Measurements from ENCODE around the gene MMP1. TPM values are rescaled to one million over a fixed set of nuclear protein-coding genes. Genes with fewer than 3 reads are reported as not detected.

The MMP1 gene
- total RNA-seq, 4 donors from 2014 or later, result 0.19 to 0.22 TPM; not detected in 2

- no peak for DNase-seq
- TF ChIP-seq POLR2A (IDR thresholded peaks at IDR 0.05), result no peak
- TF ChIP-seq CTCF (IDR thresholded peaks at IDR 0.05), result no peak
- no peaks in the 10 kb centered on the region for H3K36me3 ChIP-seq
- no peaks in the 10 kb centered on the region for H3K4me1 ChIP-seq
- H3K27me3 ChIP-seq, result peaks cover 0 to 11% (median 0%) of the 10 kb centered on the region in 4 donors
- WGBS, 2 donors, result 80 to 84% methylated on average over 2 of the region's 2 CpGs
- intact Hi-C loops (cut with DNase I), result loop anchor here (10.0 kb wide), 1 partner anchor 125 kb away; no protein-coding TSS in a partner anchor
- H3K27ac ChIP-seq, result no peak overlapping the region
- no peaks in the 10 kb centered on the region for H3K9me3 ChIP-seq
- no peak overlapping the region for H3K4me3 ChIP-seq
Observed at GRCh38 chr11:102809971-102810370, 12.0 kb upstream of the MMP1 start.

DNA sequence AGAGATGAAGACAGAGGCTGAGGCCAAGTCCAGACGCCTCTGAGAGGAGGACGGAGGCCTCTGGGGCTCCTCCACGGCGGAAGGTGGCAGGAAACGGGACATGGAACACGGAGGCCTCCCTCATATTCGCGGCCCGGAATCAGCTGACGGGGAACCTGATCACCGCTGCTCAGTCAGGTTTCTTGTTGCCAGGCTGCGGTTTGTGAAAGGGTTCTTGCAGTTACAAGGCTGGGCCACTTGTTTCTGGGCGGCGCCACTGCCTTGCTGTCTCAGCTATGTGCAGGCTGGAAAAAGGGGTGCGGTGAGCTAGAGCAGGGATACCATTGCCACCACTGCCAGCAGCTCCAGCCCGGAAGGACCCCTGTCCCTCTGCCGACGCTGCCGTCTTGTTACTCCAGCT lies 10.0 kb upstream of the MMP1 start:
- 73 to 84% methylated on average over 10 of the region's 19 CpGs for WGBS, 2 donors
- Histone ChIP-seq H3K9me3 (no peaks in the 10 kb centered on the region), H3K36me3 (no peaks in the 10 kb centered on the region), H3K4me1 (no peaks in the 10 kb centered on the region), H3K27ac (no peak overlapping the region), H3K4me3 (no peak overlapping the region), H3K27me3 (peaks cover 0 to 13% (median 0%) of the 10 kb centered on the region in 4 donors)
- TF ChIP-seq POLR2A (IDR thresholded peaks at IDR 0.05), result no peak
- peak in 2 of 6 experiments; percentile 17 to 43 for TF ChIP-seq CTCF (IDR thresholded peaks at IDR 0.05)
- no peak for DNase-seq
- intact Hi-C loops (cut with DNase I), result no loop called here

GRCh38 chr11:102806296-102806695 lies 8.3 kb upstream of the MMP1 start:
- no peak for DNase-seq
- no peaks in the 10 kb centered on the region for H3K9me3 ChIP-seq
- no peak overlapping the region for H3K4me3 ChIP-seq
- no peak for TF ChIP-seq CTCF (IDR thresholded peaks at IDR 0.05)
- TF ChIP-seq POLR2A (IDR thresholded peaks at IDR 0.05), result no peak
- H3K27ac ChIP-seq, result no peak overlapping the region
- intact Hi-C loops (cut with DNase I), result no loop called here
- no peaks in the 10 kb centered on the region for H3K4me1 ChIP-seq
- H3K36me3 ChIP-seq, result no peaks in the 10 kb centered on the region
- WGBS, 2 donors, result 81% methylated on average over 3 of the region's 3 CpGs
- peaks cover 0 to 13% (median 0%) of the 10 kb centered on the region in 4 donors for H3K27me3 ChIP-seq

DNA sequence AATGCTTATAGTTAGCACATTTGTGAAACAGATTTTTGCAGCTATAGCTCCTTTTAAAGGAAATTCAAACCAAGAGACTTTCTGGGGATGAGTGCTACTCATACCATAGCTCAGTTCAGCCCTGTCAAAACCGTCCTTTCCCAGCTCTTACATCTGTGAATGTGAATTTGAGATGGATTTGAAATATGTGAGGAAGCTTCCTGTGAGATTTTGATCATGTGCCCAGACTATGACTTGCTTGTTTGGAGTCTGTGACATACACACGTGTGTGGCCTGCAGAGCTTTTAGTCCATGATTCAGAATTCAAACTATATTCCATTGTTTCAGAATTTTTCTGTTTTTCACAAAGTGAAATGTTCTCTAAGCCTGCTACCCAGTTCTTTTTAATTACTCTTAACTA lies 4.4 kb upstream of the MMP1 start:
- no peaks in the 10 kb centered on the region for H3K36me3 ChIP-seq
- peaks cover 0 to 3% (median 0%) of the 10 kb centered on the region in 4 donors for H3K27me3 ChIP-seq
- WGBS, 2 donors, result 8 to 12% methylated on average over 2 of the region's 2 CpGs
- H3K4me3 ChIP-seq, result no peak overlapping the region
- no peak overlapping the region for H3K27ac ChIP-seq
- no peaks in the 10 kb centered on the region for H3K4me1 ChIP-seq
- no peak for DNase-seq
- TF ChIP-seq POLR2A (IDR thresholded peaks at IDR 0.05) (no peak), CTCF (IDR thresholded peaks at IDR 0.05) (no peak)
- no peaks in the 10 kb centered on the region for H3K9me3 ChIP-seq
- intact Hi-C loops (cut with DNase I), result no loop called here

GRCh38 chr11:102800767-102801166 lies 2.8 kb upstream of the MMP1 start:
- intact Hi-C loops (cut with DNase I), result no loop called here
- Histone ChIP-seq H3K27ac (no peak overlapping the region), H3K4me3 (no peak overlapping the region), H3K4me1 (no peaks in the 10 kb centered on the region), H3K9me3 (no peaks in the 10 kb centered on the region), H3K27me3 (peaks cover 0 to 13% (median 0%) of the 10 kb centered on the region in 4 donors), H3K36me3 (no peaks in the 10 kb centered on the region)
- TF ChIP-seq CTCF (IDR thresholded peaks at IDR 0.05) (no peak), POLR2A (IDR thresholded peaks at IDR 0.05) (no peak)
- DNase-seq, result no peak
- 64 to 74% methylated on average over 4 of the region's 4 CpGs for WGBS, 2 donors

Measured in esophagus squamous epithelium (tissue), 5 donors.